CD4-positive, alpha-beta memory T cell (primary cell): ENCODE measurements around the gene INPP4B. TPM values are rescaled to one million over a fixed set of nuclear protein-coding genes. Genes with fewer than 3 reads are reported as not detected.

ENCODE experiments used
- CTCF ChIA-PET: fragments of 350-600 bp; sonication (Branson Sonifier 250); formaldehyde crosslinking; loops from one replicate; lab custom pipeline; 2021; ENCODE audit warnings: inconsistent platforms; ENCODE audit not compliant: partially characterized antibody; lab: Charles Lee
- POLR2A ChIA-PET: fragments of 350-600 bp; sonication (Branson Sonifier 250); formaldehyde crosslinking; loops from one replicate; lab custom pipeline; 2021; ENCODE audit not compliant: partially characterized antibody; lab: Charles Lee
- DNase-seq, 5 donors: peaks; one replicate each; pipeline versions ENCODE4 v3.0.0 to v3.0.0-alpha.2; 2020 to 2022; ENCODE audit warnings: mixed read lengths in 1 of 5
- H3K27ac ChIP-seq: one replicate; pipeline ENCODE4 v1.7.0; 2013; ENCODE audit warnings: low read depth, low read length
- H3K27me3 ChIP-seq: 2 replicates; pipeline ENCODE4 v1.7.0; 2013; ENCODE audit warnings: mild to moderate bottlenecking, low read length, moderate library complexity; ENCODE audit not compliant: insufficient read depth
- H3K36me3 ChIP-seq: 2 replicates; pipeline ENCODE4 v1.7.0; 2013; ENCODE audit warnings: mild to moderate bottlenecking, low read length, moderate library complexity; ENCODE audit not compliant: insufficient read depth
- H3K4me1 ChIP-seq: 2 replicates; pipeline ENCODE4 v1.7.0; 2013; ENCODE audit warnings: mild to moderate bottlenecking, low read length, moderate library complexity; ENCODE audit not compliant: insufficient read depth
- H3K4me3 ChIP-seq, 2 donors: one replicate each; pipeline ENCODE4 v1.7.0; 2013; ENCODE audit warnings: low read length in 2 of 2, mild to moderate bottlenecking in 1 of 2
- H3K9me3 ChIP-seq, 2 donors: one replicate each; pipeline ENCODE4 v1.7.0; 2013; ENCODE audit warnings: low read length in 2 of 2, control low read depth in 1 of 2; ENCODE audit not compliant: control insufficient read depth in 1 of 2
- H3K27ac Mint-ChIP-seq, 7 donors: one replicate each; pipeline ENCODE4 v1.8.0; 2020 to 2021; ENCODE audit warnings: mixed read lengths in 7 of 7, mild to moderate bottlenecking in 6 of 7, inconsistent platforms in 3 of 7, moderate library complexity in 3 of 7
- H3K27me3 Mint-ChIP-seq, 2 donors: one replicate each; pipeline ENCODE4 v1.8.0; 2020 to 2021; ENCODE audit warnings: mixed read lengths in 2 of 2
- H3K36me3 Mint-ChIP-seq, 2 donors: one replicate each; pipeline ENCODE4 v1.8.0; 2020 to 2021; ENCODE audit warnings: mixed read lengths in 2 of 2, inconsistent platforms in 1 of 2, mild to moderate bottlenecking in 1 of 2
- H3K4me1 Mint-ChIP-seq, 4 donors: one replicate each; pipeline ENCODE4 v1.8.0; 2020 to 2021; ENCODE audit warnings: mixed read lengths in 4 of 4, mild to moderate bottlenecking in 1 of 4
- H3K4me3 Mint-ChIP-seq, 8 donors: one replicate each; pipeline ENCODE4 v1.8.0; 2020 to 2021; ENCODE audit warnings: mixed read lengths in 8 of 8, mild to moderate bottlenecking in 7 of 8, moderate library complexity in 6 of 8, inconsistent platforms in 3 of 8
- H3K9me3 Mint-ChIP-seq, 8 donors: one replicate each; pipeline ENCODE4 v1.8.0; 2020 to 2021; ENCODE audit warnings: mixed read lengths in 8 of 8, mild to moderate bottlenecking in 5 of 8, inconsistent platforms in 3 of 8, moderate library complexity in 1 of 8
- intact Hi-C: fragments of 100-400 bp; cut with micrococcal nuclease; formaldehyde crosslinking; loops from one replicate; pipeline ENCODE4 v1.15.1; 2023
- polyA plus RNA-seq, 2 donors: library from polyadenylated mRNA; unstranded; fragments of 300-500 nt; fragmentation: Illumina TruSeq; gene quantifications; one replicate each; pipeline ENCODE4 v1.2.3, GENCODE V29; 2021
- total RNA-seq, 2 experiments: library from RNA; stranded (reverse); gene quantifications; one replicate each; pipeline ENCODE4 v1.2.3, GENCODE V29; 2021

INPP4B gene
- total and polyA plus RNA-seq, 4 experiments from 2014 or later, result 76.7 to 112 (median 80.8) TPM

GRCh38 chr4:142874684-142875083, 28.6 kb upstream of the INPP4B start:
- POLR2A ChIA-PET, result no interaction called here
- no peak overlapping the region for H3K27ac ChIP-seq
- H3K27me3 ChIP-seq, result no peaks in the 10 kb centered on the region
- H3K9me3 ChIP-seq, result no peaks in the 10 kb centered on the region
- no peaks in the 10 kb centered on the region for H3K36me3 Mint-ChIP-seq
- H3K27ac Mint-ChIP-seq, result no peak overlapping the region
- DNase-seq, result no peak
- CTCF ChIA-PET, result no interaction called here
- no peak overlapping the region for H3K4me3 Mint-ChIP-seq
- intact Hi-C loops, result no loop called here
- H3K9me3 Mint-ChIP-seq, result peaks cover 0 to 20% (median 2%) of the 10 kb centered on the region in 8 donors
- no peak overlapping the region for H3K4me3 ChIP-seq
- H3K4me1 Mint-ChIP-seq, result no peaks in the 10 kb centered on the region
- peaks cover 10 to 23% of the 10 kb centered on the region in 2 donors for H3K27me3 Mint-ChIP-seq
- no peaks in the 10 kb centered on the region for H3K4me1 ChIP-seq
- H3K36me3 ChIP-seq, result no peaks in the 10 kb centered on the region

DNA sequence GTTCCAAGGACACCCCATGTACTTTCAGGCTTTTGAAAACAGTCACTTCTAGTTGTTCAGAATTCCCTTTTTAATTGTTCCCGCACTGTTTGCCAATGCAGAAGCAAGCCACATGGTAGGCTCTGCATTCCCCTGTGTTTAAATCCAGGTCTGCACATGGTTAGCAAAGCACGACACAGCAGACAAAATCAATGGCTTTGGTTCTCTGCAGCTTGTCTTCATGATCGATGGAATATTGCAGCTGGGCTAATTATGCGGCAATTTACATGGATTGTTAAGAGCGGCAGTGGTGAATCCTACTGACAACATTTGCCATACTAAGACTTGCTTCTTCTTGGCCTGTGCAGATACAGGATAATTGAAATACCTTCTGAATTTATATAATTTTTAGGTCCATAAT, 20.6 kb upstream of the INPP4B start:
- Mint-ChIP-seq H3K9me3 (peaks cover 0 to 9% (median 2%) of the 10 kb centered on the region in 8 donors), H3K4me1 (no peaks in the 10 kb centered on the region), H3K4me3 (no peak overlapping the region), H3K27ac (no peak overlapping the region), H3K36me3 (no peaks in the 10 kb centered on the region), H3K27me3 (peaks cover 15 to 24% of the 10 kb centered on the region in 2 donors)
- Histone ChIP-seq H3K36me3 (no peaks in the 10 kb centered on the region), H3K4me3 (no peak overlapping the region), H3K27me3 (peaks cover 4% of the 10 kb centered on the region), H3K9me3 (no peaks in the 10 kb centered on the region), H3K27ac (no peak overlapping the region), H3K4me1 (no peaks in the 10 kb centered on the region)
- ChIA-PET POLR2A (no interaction called here), CTCF (no interaction called here)
- intact Hi-C loops, result no loop called here
- DNase-seq, result no peak

GRCh38 chr4:142861351-142861750, 15.2 kb upstream of the INPP4B start:
- H3K9me3 ChIP-seq, result no peaks in the 10 kb centered on the region
- ChIA-PET CTCF (no interaction called here), POLR2A (no interaction called here)
- Mint-ChIP-seq H3K4me3 (no peak overlapping the region), H3K4me1 (no peaks in the 10 kb centered on the region), H3K9me3 (peaks cover 0 to 1% (median 0%) of the 10 kb centered on the region in 8 donors), H3K27me3 (peaks cover 9% of the 10 kb centered on the region in 2 donors), H3K36me3 (no peaks in the 10 kb centered on the region), H3K27ac (no peak overlapping the region)
- H3K4me3 ChIP-seq, result no peak overlapping the region
- H3K27ac ChIP-seq, result no peak overlapping the region
- peaks cover under 1% of the 10 kb centered on the region for H3K27me3 ChIP-seq
- intact Hi-C loops, result no loop called here
- DNase-seq, result no peak
- no peaks in the 10 kb centered on the region for H3K36me3 ChIP-seq
- H3K4me1 ChIP-seq, result no peaks in the 10 kb centered on the region

DNA sequence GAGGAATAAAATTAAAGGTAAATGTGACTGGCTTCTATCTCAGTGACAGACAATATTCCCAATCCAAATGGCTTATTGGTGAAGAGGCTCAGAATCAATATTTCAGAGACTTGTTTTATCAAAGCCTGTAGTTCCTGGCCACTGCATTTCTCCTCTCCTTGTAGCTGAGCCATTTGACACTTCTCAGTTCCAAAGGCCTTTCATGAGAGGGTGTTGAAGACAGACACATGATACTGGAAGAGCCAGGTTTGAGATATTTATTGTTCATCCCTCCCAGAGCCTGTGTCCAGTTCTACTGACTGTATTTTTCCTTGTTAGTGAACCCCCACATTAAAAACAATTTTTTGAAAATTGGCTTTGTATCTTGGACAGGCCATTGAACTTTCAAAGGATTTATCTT, 12.9 kb upstream of the INPP4B start:
- Mint-ChIP-seq H3K27ac (no peak overlapping the region), H3K4me1 (no peaks in the 10 kb centered on the region), H3K27me3 (peaks cover 12 to 14% of the 10 kb centered on the region in 2 donors), H3K36me3 (no peaks in the 10 kb centered on the region), H3K4me3 (no peak overlapping the region), H3K9me3 (peaks cover 0 to under 1% (median 0%) of the 10 kb centered on the region in 8 donors)
- Histone ChIP-seq H3K4me1 (no peaks in the 10 kb centered on the region), H3K27ac (no peak overlapping the region), H3K27me3 (no peaks in the 10 kb centered on the region), H3K4me3 (no peak overlapping the region), H3K9me3 (no peaks in the 10 kb centered on the region), H3K36me3 (no peaks in the 10 kb centered on the region)
- no peak for DNase-seq
- ChIA-PET POLR2A (no interaction called here), CTCF (interaction anchor here (1.7 kb wide), 1 partner anchor 9 kb away, joined by 4 read pairs; no protein-coding TSS in a partner anchor)
- intact Hi-C loops, result no loop called here

- Histone ChIP-seq H3K4me3 (no peak overlapping the region), H3K27me3 (no peaks in the 10 kb centered on the region), H3K27ac (no peak overlapping the region), H3K36me3 (no peaks in the 10 kb centered on the region), H3K9me3 (no peaks in the 10 kb centered on the region), H3K4me1 (no peaks in the 10 kb centered on the region)
- no peaks in the 10 kb centered on the region for H3K9me3 Mint-ChIP-seq
- ChIA-PET CTCF (interaction anchor here (1.7 kb wide), 1 partner anchor 8 kb away, joined by 4 read pairs; no protein-coding TSS in a partner anchor), POLR2A (no interaction called here)
- intact Hi-C loops, result no loop called here
- no peak overlapping the region for H3K27ac Mint-ChIP-seq
- H3K4me1 Mint-ChIP-seq, result no peaks in the 10 kb centered on the region
- no peak for DNase-seq
- H3K4me3 Mint-ChIP-seq, result no peak overlapping the region
- H3K27me3 Mint-ChIP-seq, result peaks cover 10 to 14% of the 10 kb centered on the region in 2 donors
- no peaks in the 10 kb centered on the region for H3K36me3 Mint-ChIP-seq
Observed at GRCh38 chr4:142858446-142858845, 12.3 kb upstream of the INPP4B start.

GRCh38 chr4:142856576-142856975, 10.5 kb upstream of the INPP4B start:
- no peak for DNase-seq
- Mint-ChIP-seq H3K36me3 (no peaks in the 10 kb centered on the region), H3K9me3 (no peaks in the 10 kb centered on the region), H3K4me1 (no peaks in the 10 kb centered on the region), H3K4me3 (no peak overlapping the region), H3K27ac (no peak overlapping the region), H3K27me3 (peaks cover 10% of the 10 kb centered on the region in 2 donors)
- H3K36me3 ChIP-seq, result no peaks in the 10 kb centered on the region
- no peak overlapping the region for H3K4me3 ChIP-seq
- H3K27me3 ChIP-seq, result no peaks in the 10 kb centered on the region
- no peaks in the 10 kb centered on the region for H3K9me3 ChIP-seq
- no peaks in the 10 kb centered on the region for H3K4me1 ChIP-seq
- H3K27ac ChIP-seq, result no peak overlapping the region
- CTCF ChIA-PET, result no interaction called here
- intact Hi-C loops, result no loop called here
- POLR2A ChIA-PET, result no interaction called here

DNA sequence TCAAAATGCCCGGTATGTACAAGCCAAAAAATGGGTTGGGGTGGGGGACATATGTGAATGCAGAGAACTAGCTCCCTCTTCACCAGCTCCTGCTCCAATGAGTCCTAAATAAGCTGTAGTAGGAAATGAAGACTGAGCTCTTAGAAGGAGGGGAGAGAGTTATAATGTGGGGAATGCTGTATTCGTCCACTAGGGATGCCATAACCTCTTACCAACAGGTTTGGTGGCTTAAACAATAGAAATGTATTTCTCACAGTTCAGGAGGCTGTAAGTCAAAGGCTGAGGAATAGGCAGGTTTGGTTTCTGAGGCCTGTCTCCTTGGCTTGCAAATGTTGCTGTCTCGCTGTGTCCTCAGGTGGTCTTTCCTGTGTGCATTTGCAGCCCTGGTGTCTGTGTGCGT, 4.4 kb upstream of the INPP4B start:
- Mint-ChIP-seq H3K4me1 (peaks cover 0 to 6% (median 2%) of the 10 kb centered on the region in 4 donors), H3K4me3 (no peak overlapping the region), H3K36me3 (peaks cover 0 to 2% of the 10 kb centered on the region in 2 donors), H3K27me3 (peaks cover 8 to 10% of the 10 kb centered on the region in 2 donors), H3K9me3 (no peaks in the 10 kb centered on the region), H3K27ac (no peak overlapping the region)
- DNase-seq, result no peak
- H3K4me1 ChIP-seq, result peaks cover under 1% of the 10 kb centered on the region
- H3K36me3 ChIP-seq, result no peaks in the 10 kb centered on the region
- CTCF ChIA-PET, result interaction anchor here (1.6 kb wide), 2 partner anchors 8 to 1544 kb away, joined by 4 to 8 read pairs; no protein-coding TSS in a partner anchor
- H3K27me3 ChIP-seq, result no peaks in the 10 kb centered on the region
- POLR2A ChIA-PET, result no interaction called here
- H3K27ac ChIP-seq, result no peak overlapping the region
- intact Hi-C loops, result no loop called here
- H3K9me3 ChIP-seq, result no peaks in the 10 kb centered on the region
- H3K4me3 ChIP-seq, result no peak overlapping the region
